Loucy (cell line): ENCODE data around the gene MRPL24.
A peak's percentile ranks its signal among the peaks of the same experiment; 100 is the strongest.

Experiments
- H2AFZ ChIP-seq: fragments of 200-600 bp; sonication (generic); 2 replicates; pipeline ENCODE4 v1.6.0; 2016; ENCODE audit warnings: antibody characterized with exemption, mild to moderate bottlenecking, low read length, moderate library complexity
- H3F3A ChIP-seq: fragments of 200-600 bp; 2 replicates; pipeline ENCODE4 v1.6.0; 2016; ENCODE audit warnings: antibody characterized with exemption, low read depth, mild to moderate bottlenecking
- H3K27me3 ChIP-seq: fragments of 200-600 bp; sonication (generic); 2 replicates; pipeline ENCODE4 v1.6.1; 2014; ENCODE audit warnings: low read length, mild to moderate bottlenecking; ENCODE audit not compliant: insufficient read depth, poor library complexity, severe bottlenecking
- H3K36me3 ChIP-seq: fragments of 200-600 bp; sonication (generic); 2 replicates; pipeline ENCODE4 v1.6.1; 2016; ENCODE audit warnings: low read length; ENCODE audit not compliant: insufficient read depth
- H3K4me1 ChIP-seq: fragments of 200-600 bp; sonication (generic); 2 replicates; pipeline ENCODE4 v1.5.1; 2014; ENCODE audit warnings: low read length, mild to moderate bottlenecking; ENCODE audit not compliant: insufficient read depth, poor library complexity, severe bottlenecking
- H3K4me2 ChIP-seq: fragments of 200-600 bp; sonication (generic); 2 replicates; pipeline ENCODE4 v1.6.0; 2014; ENCODE audit warnings: antibody characterized with exemption, low read length, low read depth, mild to moderate bottlenecking; ENCODE audit not compliant: poor library complexity, severe bottlenecking
- H3K4me3 ChIP-seq: fragments of 200-600 bp; sonication (generic); 2 replicates; pipeline ENCODE4 v1.5.1; 2014; ENCODE audit warnings: low read length, mild to moderate bottlenecking, mixed read lengths; ENCODE audit not compliant: poor library complexity, severe bottlenecking
- H3K79me2 ChIP-seq: fragments of 200-600 bp; sonication (generic); 2 replicates; pipeline ENCODE4 v1.6.1; 2014; ENCODE audit warnings: low read length; ENCODE audit not compliant: insufficient read depth
- H3K9ac ChIP-seq: fragments of 200-600 bp; sonication (generic); 2 replicates; pipeline ENCODE4 v1.6.0; 2014; ENCODE audit warnings: mild to moderate bottlenecking, low read depth, low read length, moderate library complexity; ENCODE audit not compliant: poor library complexity, severe bottlenecking
- H3K9me2 ChIP-seq: fragments of 200-600 bp; sonication (generic); replicated peaks from 2 replicates; pipeline ENCODE4 v1.6.1; 2016; ENCODE audit warnings: low read depth, low read length, mixed read lengths
- H3K9me3 ChIP-seq: fragments of 200-600 bp; sonication (generic); 2 replicates; pipeline ENCODE4 v1.6.1; 2014; ENCODE audit warnings: mild to moderate bottlenecking, antibody characterized with exemption, low read length, low read depth; ENCODE audit not compliant: insufficient read depth
- H4K20me1 ChIP-seq: fragments of 200-600 bp; sonication (generic); 2 replicates; pipeline ENCODE4 v1.6.0; 2014; ENCODE audit warnings: antibody characterized with exemption, low read length, mild to moderate bottlenecking; ENCODE audit not compliant: insufficient read depth, poor library complexity, severe bottlenecking
- CTCF ChIP-seq: fragments of 200-600 bp; sonication (generic); conservative IDR thresholded peaks from 2 replicates; pipeline ENCODE4 v1.5.1; 2014; ENCODE audit warnings: mild to moderate bottlenecking, antibody characterized with exemption, low read length
- EZH2phosphoT487 ChIP-seq: fragments of 200-600 bp; IDR thresholded peaks from 2 replicates; pipeline ENCODE4 v1.6.1; 2018; ENCODE audit warnings: antibody characterized with exemption, mild to moderate bottlenecking, moderate library complexity, borderline replicate concordance

The MRPL24 gene

GRCh38 chr1:156740741-156741480 is at the start of gene MRPL24:
Gene MRPL24 (minus strand): TSS chr1:156741088. CDS start chr1:156738704, 2,384 bp downstream.
- H2AFZ ChIP-seq = peak within 1 kb of the TSS; percentile 88
- TF ChIP-seq EZH2phosphoT487 (no peak), CTCF (no peak)
- H3K36me3 ChIP-seq = peaks cover 37% of the 10 kb centered on the region; the same call in 1 of the 2 replicates

GRCh38 chr1:156789621-156790318 is 48.9 kb upstream of the MRPL24 start:
- Histone ChIP-seq H3K9ac (no peak overlapping the region), H3K4me3 (no peak overlapping the region), H3K79me2 (peaks cover 10% of the 10 kb centered on the region; the same call in 1 of the 2 replicates), H2AFZ (no peak overlapping the region), H3K4me2 (no peak overlapping the region), H4K20me1 (no peaks in the 10 kb centered on the region), H3K36me3 (peaks cover 81% of the 10 kb centered on the region; the same call in 1 of the 2 replicates), H3K9me3 (no peaks in the 10 kb centered on the region), H3K4me1 (no peaks in the 10 kb centered on the region), H3K27me3 (no peaks in the 10 kb centered on the region), H3K9me2 (no peaks in the 10 kb centered on the region), H3F3A (no peaks in the 10 kb centered on the region)
- TF ChIP-seq EZH2phosphoT487 (no peak), CTCF (no peak)

More at GRCh38 chr1:156740741-156741480, at the start of gene MRPL24:
- H3K79me2 ChIP-seq = peaks cover 48% of the 10 kb centered on the region
- peaks cover 17% of the 10 kb centered on the region for H4K20me1 ChIP-seq
- no peaks in the 10 kb centered on the region for H3K9me3 ChIP-seq
- H3K4me3 ChIP-seq = peak within 1 kb of the TSS; percentile 96
- H3F3A ChIP-seq = peaks cover 19% of the 10 kb centered on the region; the same call in 1 of the 2 replicates
- peak within 1 kb of the TSS; percentile 91 for H3K4me2 ChIP-seq
- H3K9ac ChIP-seq = peak within 1 kb of the TSS; percentile 93
- peaks cover 23% of the 10 kb centered on the region for H3K4me1 ChIP-seq
- H3K9me2 ChIP-seq = no peaks in the 10 kb centered on the region
- H3K27me3 ChIP-seq = no peaks in the 10 kb centered on the region

- Histone ChIP-seq H3K9ac (no peak overlapping the region), H3K4me3 (no peak overlapping the region), H3F3A (no peaks in the 10 kb centered on the region), H3K27me3 (no peaks in the 10 kb centered on the region), H3K4me2 (no peak overlapping the region), H3K36me3 (peaks cover 77% of the 10 kb centered on the region), H2AFZ (no peak overlapping the region), H3K9me3 (no peaks in the 10 kb centered on the region), H3K9me2 (no peaks in the 10 kb centered on the region), H3K4me1 (no peaks in the 10 kb centered on the region), H4K20me1 (no peaks in the 10 kb centered on the region), H3K79me2 (peaks cover 19% of the 10 kb centered on the region)
- TF ChIP-seq CTCF (no peak), EZH2phosphoT487 (no peak)
Observed at GRCh38 chr1:156788136-156788535, 47.2 kb upstream of the MRPL24 start.
